Ectodermal cell (in vitro differentiated cells): ENCODE data around the gene ST3GAL2. TPM values are rescaled to one million over a fixed set of nuclear protein-coding genes. Genes with fewer than 3 reads are reported as not detected.
A peak's percentile ranks its signal among the peaks of the same experiment; 100 is the strongest.

Source experiments
- H3K27ac ChIP-seq: 2 replicates; pipeline ENCODE4 v1.7.0; 2013; ENCODE audit warnings: mild to moderate bottlenecking, low read depth, low read length; ENCODE audit not compliant: insufficient read depth, poor library complexity, severe bottlenecking
- H3K27me3 ChIP-seq: 2 replicates; pipeline ENCODE4 v1.7.0; 2013; ENCODE audit warnings: mild to moderate bottlenecking, low read length; ENCODE audit not compliant: insufficient read depth, control insufficient read depth, poor library complexity, severe bottlenecking
- H3K36me3 ChIP-seq: one replicate; pipeline ENCODE4 v1.7.0; 2013; ENCODE audit warnings: low read length; ENCODE audit not compliant: control insufficient read depth, insufficient read depth
- H3K4me1 ChIP-seq: one replicate; pipeline ENCODE4 v1.7.0; 2013; ENCODE audit warnings: low read length; ENCODE audit not compliant: control insufficient read depth, insufficient read depth
- H3K4me3 ChIP-seq: 2 replicates; pipeline ENCODE4 v1.7.0; 2013; ENCODE audit warnings: low read depth, low read length, control low read depth; ENCODE audit not compliant: insufficient read depth
- H3K9me3 ChIP-seq: 2 replicates; pipeline ENCODE4 v1.7.0; 2013; ENCODE audit warnings: mild to moderate bottlenecking, low read length, moderate library complexity; ENCODE audit not compliant: control insufficient read depth
- WGBS, 2 experiments: methylation state at CpG; one replicate each; pipeline ENCODE4 v1.1.7; 2013; ENCODE audit warnings: missing lambda C conversion rate in 2 of 2; 5-methylcytosine and 5-hydroxymethylcytosine counted together
- polyA plus RNA-seq, 4 experiments: library from polyadenylated mRNA; stranded (reverse); fragments of 50-300 nt; gene quantifications; one replicate each; pipeline ENCODE4 v1.2.3, GENCODE V29; 2013

Gene ST3GAL2
- polyA plus RNA-seq (2013, experiment 1 of 4): 25.5 TPM
- 25.9 TPM for polyA plus RNA-seq (2013, experiment 2 of 4)
- polyA plus RNA-seq (2013, experiment 3 of 4): 19.5 TPM
- polyA plus RNA-seq (2013, experiment 4 of 4): 20.4 TPM

- peaks cover 5% of the 10 kb centered on the region for H3K36me3 ChIP-seq
- H3K4me1 ChIP-seq: peaks cover 20% of the 10 kb centered on the region
- H3K9me3 ChIP-seq: no peaks in the 10 kb centered on the region
- peak within 1 kb of the TSS; percentile 30 for H3K27ac ChIP-seq
- peak within 1 kb of the TSS; percentile 61 for H3K4me3 ChIP-seq
- H3K27me3 ChIP-seq: no peaks in the 10 kb centered on the region
- 1 to 2% methylated on average over 80 to 85 of the region's 86 CpGs for WGBS, 2 experiments
These were observed at the start of gene ST3GAL2 for GRCh38 chr16:70438969-70439862. TSS of gene ST3GAL2 (minus strand) at chr16:70439100. CDS start at chr16:70398530, 40,570 bp downstream.

GRCh38 chr16:70484867-70485266 is 46.0 kb upstream of the ST3GAL2 start:
- Histone ChIP-seq H3K4me3 (no peak overlapping the region), H3K27me3 (no peaks in the 10 kb centered on the region), H3K27ac (no peak overlapping the region), H3K4me1 (no peaks in the 10 kb centered on the region), H3K36me3 (peaks cover 16% of the 10 kb centered on the region), H3K9me3 (no peaks in the 10 kb centered on the region)
- WGBS, 2 experiments: 89 to 90% methylated on average over 2 of the region's 2 CpGs

- WGBS, 2 experiments: 82 to 83% methylated on average over 5 of the region's 5 CpGs
- Histone ChIP-seq H3K27me3 (no peaks in the 10 kb centered on the region), H3K4me1 (no peaks in the 10 kb centered on the region), H3K9me3 (no peaks in the 10 kb centered on the region), H3K27ac (no peak overlapping the region), H3K36me3 (peaks cover 17% of the 10 kb centered on the region), H3K4me3 (no peak overlapping the region)
These were observed 44.5 kb upstream of the ST3GAL2 start for GRCh38 chr16:70483426-70483825.

GRCh38 chr16:70482624-70483023 is 43.7 kb upstream of the ST3GAL2 start:
- WGBS, 2 experiments: 93 to 94% methylated on average over 5 of the region's 5 CpGs
- no peak overlapping the region for H3K4me3 ChIP-seq

GRCh38 chr16:70481929-70482536 is 43.1 kb upstream of the ST3GAL2 start:
- H3K27me3 ChIP-seq: no peaks in the 10 kb centered on the region
- 94 to 95% methylated on average over 7 of the region's 7 CpGs for WGBS, 2 experiments
- no peaks in the 10 kb centered on the region for H3K9me3 ChIP-seq
- H3K4me3 ChIP-seq: no peak overlapping the region
- H3K4me1 ChIP-seq: no peaks in the 10 kb centered on the region
- H3K27ac ChIP-seq: no peak overlapping the region
- H3K36me3 ChIP-seq: peaks cover 17% of the 10 kb centered on the region

More at GRCh38 chr16:70482624-70483023, 43.7 kb upstream of the ST3GAL2 start:
- Histone ChIP-seq H3K27me3 (no peaks in the 10 kb centered on the region), H3K4me1 (no peaks in the 10 kb centered on the region), H3K27ac (no peak overlapping the region), H3K9me3 (no peaks in the 10 kb centered on the region), H3K36me3 (peaks cover 17% of the 10 kb centered on the region)

GRCh38 chr16:70480127-70481105 is 41.5 kb upstream of the ST3GAL2 start:
- Histone ChIP-seq H3K27ac (no peak overlapping the region), H3K36me3 (peaks cover 17% of the 10 kb centered on the region), H3K4me3 (no peak overlapping the region), H3K4me1 (no peaks in the 10 kb centered on the region), H3K27me3 (no peaks in the 10 kb centered on the region), H3K9me3 (no peaks in the 10 kb centered on the region)
- WGBS, 2 experiments: 95% methylated on average over 17 of the region's 17 CpGs

- no peaks in the 10 kb centered on the region for H3K27me3 ChIP-seq
These were observed 40.0 kb upstream of the ST3GAL2 start for GRCh38 chr16:70478912-70479341.

GRCh38 chr16:70478169-70478568 is 39.3 kb upstream of the ST3GAL2 start:
- WGBS, 2 experiments: 94 to 95% methylated on average over 8 of the region's 8 CpGs
- H3K27me3 ChIP-seq: no peaks in the 10 kb centered on the region
- H3K27ac ChIP-seq: no peak overlapping the region
- no peaks in the 10 kb centered on the region for H3K9me3 ChIP-seq
- peaks cover 17% of the 10 kb centered on the region for H3K36me3 ChIP-seq
- no peaks in the 10 kb centered on the region for H3K4me1 ChIP-seq
- H3K4me3 ChIP-seq: no peak overlapping the region

More at GRCh38 chr16:70478912-70479341, 40.0 kb upstream of the ST3GAL2 start:
- H3K9me3 ChIP-seq: no peaks in the 10 kb centered on the region
- WGBS, 2 experiments: 90% methylated on average over 10 of the region's 10 CpGs
- no peak overlapping the region for H3K27ac ChIP-seq
- no peak overlapping the region for H3K4me3 ChIP-seq
- peaks cover 17% of the 10 kb centered on the region for H3K36me3 ChIP-seq
- no peaks in the 10 kb centered on the region for H3K4me1 ChIP-seq

GRCh38 chr16:70476272-70477020 is 37.5 kb upstream of the ST3GAL2 start:
- Histone ChIP-seq H3K9me3 (no peaks in the 10 kb centered on the region), H3K27ac (no peak overlapping the region), H3K27me3 (no peaks in the 10 kb centered on the region), H3K4me3 (no peak overlapping the region), H3K36me3 (peaks cover 16% of the 10 kb centered on the region), H3K4me1 (no peaks in the 10 kb centered on the region)
- WGBS, 2 experiments: 92 to 94% methylated on average over 13 of the region's 13 CpGs
